HFF-Myc (cell line): Measurements from ENCODE around the gene FBLIM1.

Experiments
- DNase-seq: peaks from one replicate; pipeline ENCODE4 v3.0.0-alpha.2; 2011; ENCODE audit warnings: low read depth; ENCODE audit errors: extremely low read depth
- H3K4me3 ChIP-seq: replicated peaks from 2 replicates; pipeline ENCODE4 v1.5.1; 2011; ENCODE audit warnings: low read depth, mild to moderate bottlenecking, control low read depth, low read length
- CTCF ChIP-seq: IDR thresholded peaks from 2 replicates; pipeline ENCODE4 v1.5.1; 2012; ENCODE audit warnings: mild to moderate bottlenecking, low read depth, low read length, control low read depth; ENCODE audit errors: missing control alignments

Gene FBLIM1

GRCh38 chr1:15755021-15755645 lies 3.5 kb upstream of the FBLIM1 start:
- no peak for DNase-seq
- no peak for TF ChIP-seq CTCF
- no peak overlapping the region for H3K4me3 ChIP-seq

DNA sequence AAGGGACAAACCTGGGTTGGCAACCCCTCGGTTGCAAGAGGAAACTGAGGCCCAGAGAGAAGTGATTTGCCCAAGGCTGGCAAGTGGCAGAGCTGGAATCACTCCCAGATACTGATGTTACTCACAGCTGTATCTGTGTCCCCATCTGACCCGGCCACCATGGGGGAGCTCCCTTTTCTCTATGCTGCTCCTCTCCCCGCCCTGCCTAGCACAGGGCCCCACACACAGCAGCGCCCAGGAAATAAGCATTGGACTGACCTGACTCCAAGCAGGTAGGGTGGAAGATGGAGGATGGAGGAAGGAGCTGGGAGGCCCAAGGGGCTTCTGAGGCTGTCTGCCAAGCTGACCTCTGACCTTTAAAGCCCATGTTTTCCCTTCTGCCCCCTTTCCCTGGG lies 3.0 kb upstream of the FBLIM1 start:
- no peak for TF ChIP-seq CTCF
- H3K4me3 ChIP-seq: no peak overlapping the region
- no peak for DNase-seq

DNA sequence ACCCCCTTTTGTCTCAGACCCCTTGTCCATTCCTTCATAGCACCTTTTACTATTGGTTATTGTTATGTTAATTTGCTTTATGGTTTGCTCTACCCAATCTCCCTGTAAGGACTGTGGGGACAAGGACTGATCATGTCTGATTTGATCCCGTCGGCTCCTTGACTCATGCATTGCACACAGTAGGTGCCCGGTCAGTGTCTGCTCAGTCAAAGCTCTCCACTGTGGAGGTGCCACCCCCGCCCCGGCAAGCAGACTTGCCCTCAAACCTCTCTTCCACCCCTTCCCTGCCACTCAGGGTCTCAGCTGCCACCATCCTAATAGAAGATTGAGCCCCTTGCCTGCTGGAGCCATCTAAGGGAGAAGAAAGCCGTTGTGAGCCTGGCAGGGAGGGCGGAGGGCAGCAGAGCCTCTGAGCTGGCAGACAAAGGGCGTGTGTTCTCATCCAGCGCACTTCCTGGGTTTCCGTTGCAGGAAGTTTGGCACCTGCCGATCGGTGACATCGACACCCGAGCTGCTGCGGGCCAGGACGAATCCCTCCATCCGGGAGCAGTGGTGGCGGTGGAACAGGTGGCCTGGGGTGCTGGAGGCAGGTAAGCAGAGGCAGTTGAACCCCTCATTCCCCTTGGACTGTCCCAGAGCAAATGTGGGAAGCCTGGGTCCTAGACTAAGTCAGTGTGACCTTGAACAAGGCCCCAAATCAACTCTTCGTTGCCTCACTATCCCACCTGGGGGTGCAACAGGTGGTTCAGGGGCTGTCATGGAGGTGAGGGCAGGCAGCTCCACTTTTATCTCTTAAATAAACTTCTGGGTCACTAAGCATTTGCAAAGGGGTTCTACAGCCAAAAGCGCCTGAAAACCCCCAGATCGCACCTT lies 2.2 kb upstream of the FBLIM1 start:
- no peak for TF ChIP-seq CTCF
- no peak for DNase-seq
- H3K4me3 ChIP-seq: no peak overlapping the region

DNA sequence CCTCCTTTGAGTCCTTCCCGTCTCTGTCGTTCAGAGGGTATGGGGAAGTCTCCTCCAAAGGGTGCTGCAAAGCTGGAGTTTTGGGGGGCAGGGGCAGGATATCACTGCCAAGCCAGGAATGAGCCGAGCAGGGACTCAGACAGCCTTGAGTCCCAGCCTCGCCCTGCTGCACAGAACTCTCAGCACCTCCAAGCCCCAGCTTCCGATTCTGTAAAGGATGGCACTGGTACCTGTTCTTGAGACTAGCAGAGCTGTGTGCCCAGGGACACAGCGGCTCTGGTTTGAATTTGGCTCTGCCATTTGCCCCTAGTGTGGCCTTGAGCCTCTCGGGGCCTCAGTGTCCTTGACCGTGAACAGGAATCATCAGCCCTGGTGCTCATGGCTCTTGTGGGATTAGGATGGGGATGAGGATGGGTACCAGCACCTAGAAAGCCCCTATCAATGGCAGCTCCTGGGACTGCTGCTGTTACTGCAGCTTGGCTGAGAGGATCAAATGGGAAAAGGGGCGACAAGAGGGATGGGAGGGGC lies 1.5 kb upstream of the FBLIM1 start:
- TF ChIP-seq CTCF: no peak
- DNase-seq: no peak
- H3K4me3 ChIP-seq: no peak overlapping the region

GRCh38 chr1:15757575-15758342 lies 836 bp upstream of the FBLIM1 start:
- DNase-seq: no peak
- peak overlapping the region; percentile 61 for H3K4me3 ChIP-seq

More at GRCh38 chr1:15757575-15758342, 836 bp upstream of the FBLIM1 start:
- TF ChIP-seq CTCF: no peak
